Activated gamma-delta T cell treated with Interleukin-2 at 50 U/mL for 16 hours (primary cell): Measurements from ENCODE around the gene SCLY.
"Not testable (repeated sequence)": the region's sequence is repeated elsewhere in the genome, so short reads cannot be mapped to it uniquely, and the experiment has no call there.

Source experiments
- DNase-seq: peaks from one replicate; pipeline ENCODE4 v3.0.0-alpha.2; 2020

The SCLY gene

GRCh38 chr2:238114851-238115660, 54.3 kb downstream of the SCLY start:
- no peak for DNase-seq

GRCh38 chr2:238115709-238116108, 54.9 kb downstream of the SCLY start:
- not testable (repeated sequence) for DNase-seq

GRCh38 chr2:238116298-238117198, 55.7 kb downstream of the SCLY start:
- DNase-seq, result no peak

GRCh38 chr2:238117199-238118154, 56.7 kb downstream of the SCLY start:
- DNase-seq, result no peak

- no peak for DNase-seq
These were observed 59.1 kb downstream of the SCLY start for GRCh38 chr2:238119756-238120462.

GRCh38 chr2:238120463-238121298, 59.9 kb downstream of the SCLY start:
- no peak for DNase-seq

GRCh38 chr2:238121511-238122286, 60.9 kb downstream of the SCLY start:
- no peak for DNase-seq

GRCh38 chr2:238122287-238123217, 61.8 kb downstream of the SCLY start:
- DNase-seq, result no peak

GRCh38 chr2:238123218-238123971, 62.6 kb downstream of the SCLY start:
- no peak for DNase-seq

- DNase-seq, result no peak
These were observed 63.2 kb downstream of the SCLY start for GRCh38 chr2:238123991-238124470.

GRCh38 chr2:238124488-238125126, 63.8 kb downstream of the SCLY start:
- DNase-seq, result no peak

GRCh38 chr2:238125127-238125885, 64.5 kb downstream of the SCLY start:
- no peak for DNase-seq

GRCh38 chr2:238126338-238126737, 65.5 kb downstream of the SCLY start:
- DNase-seq, result no peak

- no peak for DNase-seq
These were observed 66.0 kb downstream of the SCLY start for GRCh38 chr2:238126775-238127164.

GRCh38 chr2:238127165-238128060, 66.6 kb downstream of the SCLY start:
- DNase-seq, result no peak

- no peak for DNase-seq
These were observed 67.2 kb downstream of the SCLY start for GRCh38 chr2:238128061-238128440.
